Stomach (tissue), 4 donors: ENCODE results near the gene POM121C.
"Not testable (repeated sequence)": the region's sequence is repeated elsewhere in the genome, so short reads cannot be mapped to it uniquely, and the experiment has no call there.

ENCODE experiments used
- CTCF ChIP-seq, 7 experiments: fragments of 450-650 bp in 4 of 7; fragments of 200-600 bp in 3 of 7; sonication (generic) in 3 of 7; IDR thresholded peaks; one replicate each; pipeline ENCODE4 v1.5.1; 2016 to 2019; ENCODE audit warnings: antibody characterized with exemption in 7 of 7, control low read depth in 2 of 7, mild to moderate bottlenecking in 1 of 7
- POLR2A ChIP-seq, 4 donors: fragments of 450-650 bp; IDR thresholded peaks; one replicate each; pipeline ENCODE4 v1.6.1; 2016; ENCODE audit warnings: antibody characterized with exemption in 4 of 4, control low read depth in 2 of 4, mild to moderate bottlenecking in 1 of 4, moderate library complexity in 1 of 4

GRCh38 chr7:75400575-75400974, 85.5 kb downstream of the POM121C start:
- not testable (repeated sequence) for TF ChIP-seq CTCF, POLR2A (IDR thresholded peaks at IDR 0.05)
